NCI-H460 (cell line): ENCODE measurements around the gene FAM3C. TPM values are rescaled to one million over a fixed set of nuclear protein-coding genes. Genes with fewer than 3 reads are reported as not detected.
"Not testable (repeated sequence)": the region's sequence is repeated elsewhere in the genome, so short reads cannot be mapped to it uniquely, and the experiment has no call there.

Experiments
- DNase-seq: peaks from one replicate; pipeline ENCODE4 v3.0.0-alpha.2; 2016; ENCODE audit warnings: low read depth; ENCODE audit errors: extremely low read depth
- total RNA-seq: library from RNA; depleted of rRNA; stranded (reverse); fragments of >200 nt; shearing (Covaris generic); gene quantifications from 2 replicates; pipeline ENCODE4 v1.2.3, GENCODE V29; 2014

Gene FAM3C
- total RNA-seq, 1 experiment from 2014 or later, result 65.3 TPM

DNA sequence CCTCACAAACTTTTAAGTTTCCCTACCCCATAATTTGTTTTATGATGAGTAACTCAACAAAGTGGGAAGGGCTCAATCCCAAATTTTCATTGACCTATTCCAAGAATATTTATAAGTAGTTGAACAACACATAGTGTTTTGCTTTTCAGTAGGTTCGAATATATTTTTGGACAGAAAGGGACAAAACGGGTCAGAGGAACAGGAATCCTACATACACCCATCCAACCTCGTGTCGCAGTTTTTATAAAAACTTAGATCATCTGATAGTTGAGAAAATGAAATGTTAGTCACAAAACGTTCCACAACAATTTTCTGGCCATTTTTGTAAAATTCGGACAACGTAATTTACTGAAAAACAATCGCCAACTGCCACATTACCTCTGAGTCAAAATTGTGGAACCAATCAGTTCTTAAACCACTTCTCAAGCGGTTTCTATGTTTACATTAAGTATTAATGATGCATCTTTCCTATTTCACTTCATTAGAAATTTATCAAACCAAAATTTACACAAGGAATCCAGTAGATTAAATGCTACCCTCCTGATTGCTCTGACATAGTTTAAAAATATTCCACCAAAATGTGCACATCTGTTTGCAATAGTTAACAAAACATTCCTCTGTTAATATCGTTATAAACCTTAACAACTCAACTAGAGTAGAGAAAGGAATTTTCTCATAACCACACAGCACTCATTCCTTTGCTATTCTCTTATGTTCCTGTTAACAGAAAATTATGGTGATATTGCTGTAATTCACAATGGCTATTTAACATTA, 61.0 kb downstream of the FAM3C start:
- DNase-seq, result no peak

- DNase-seq, result no peak
Observed at GRCh38 chr7:121334376-121334775, 61.7 kb downstream of the FAM3C start.

DNA sequence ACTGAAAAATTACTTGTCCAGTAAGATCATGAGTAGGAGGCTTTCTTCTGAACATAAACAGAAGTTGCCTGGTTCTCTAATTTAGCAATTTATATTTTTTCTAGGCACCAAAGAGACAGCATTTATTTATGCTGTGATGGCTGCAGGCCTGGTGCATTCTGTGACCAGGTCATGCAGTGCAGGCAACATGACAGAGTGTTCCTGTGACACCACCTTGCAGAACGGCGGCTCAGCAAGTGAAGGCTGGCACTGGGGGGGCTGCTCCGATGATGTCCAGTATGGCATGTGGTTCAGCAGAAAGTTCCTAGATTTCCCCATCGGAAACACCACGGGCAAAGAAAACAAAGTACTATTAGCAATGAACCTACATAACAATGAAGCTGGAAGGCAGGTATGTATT, 64.5 kb downstream of the FAM3C start:
- DNase-seq, result no peak

DNA sequence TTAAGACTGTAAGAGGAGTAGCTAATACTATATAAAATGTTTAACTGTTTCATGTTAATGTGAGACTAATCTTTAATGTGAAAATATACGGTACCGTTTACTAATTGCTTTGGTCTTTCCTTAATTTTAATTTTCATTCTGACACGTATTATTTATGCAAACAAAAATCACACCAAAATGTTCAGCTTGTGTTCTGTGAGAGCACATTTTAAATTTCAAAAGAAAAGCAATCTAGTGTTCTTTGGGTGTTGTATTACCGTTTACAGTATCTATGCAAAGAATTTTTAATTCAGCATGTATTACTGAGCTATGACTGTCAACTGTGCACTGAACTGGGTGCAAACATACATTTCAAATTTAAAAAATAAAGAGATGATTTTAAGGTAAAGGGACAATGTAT, 65.1 kb downstream of the FAM3C start:
- no peak for DNase-seq

- no peak for DNase-seq
Observed at GRCh38 chr7:121330053-121330833, 65.9 kb downstream of the FAM3C start.

GRCh38 chr7:121329191-121330052, 66.7 kb downstream of the FAM3C start:
- no peak for DNase-seq

- no peak for DNase-seq
Observed at GRCh38 chr7:121328508-121329190, 67.5 kb downstream of the FAM3C start, which contains the start of gene WNT16. TSS of gene WNT16 (plus strand) at chr7:121329000. CDS start at chr7:121329293, 293 bp downstream.

GRCh38 chr7:121327671-121328070, 68.4 kb downstream of the FAM3C start:
- no peak for DNase-seq

DNA sequence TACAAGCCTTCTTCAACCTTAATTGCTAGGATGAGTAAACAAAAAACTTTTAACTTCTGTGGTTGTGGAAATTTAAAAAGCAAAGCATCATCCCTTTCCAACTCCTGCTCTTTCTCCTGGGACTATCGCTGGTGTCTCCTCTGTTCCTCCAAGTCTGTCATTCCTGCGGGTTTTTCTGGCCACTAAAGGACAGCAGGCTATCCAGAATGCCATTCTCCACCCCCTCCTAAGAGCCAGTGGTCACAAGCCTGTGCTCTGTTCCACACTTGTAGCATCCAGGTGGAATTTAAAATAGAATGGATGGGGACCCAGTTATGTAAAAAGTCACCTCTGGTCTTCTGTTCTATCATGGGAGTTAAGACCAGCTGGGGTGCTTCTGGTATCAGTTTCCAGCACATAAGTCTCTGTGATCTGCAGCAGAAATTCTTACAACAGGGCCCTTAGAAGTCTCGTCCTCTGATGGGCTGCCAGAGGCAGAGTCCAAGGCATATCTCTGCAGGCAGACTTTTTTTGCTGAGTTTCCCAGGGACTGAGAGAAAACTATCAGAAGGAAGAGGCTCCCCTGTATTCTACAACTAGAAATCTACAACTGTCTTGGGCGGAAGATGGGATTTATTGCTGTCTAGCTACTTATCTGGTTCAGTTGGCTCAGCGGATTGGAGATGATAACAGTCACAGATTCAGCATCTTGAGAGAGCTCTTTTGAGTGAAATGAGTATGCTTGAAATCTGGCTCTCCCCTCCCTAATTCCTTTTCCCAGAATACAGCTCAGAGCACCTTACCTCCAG, 72.4 kb downstream of the FAM3C start:
- DNase-seq, result no peak

DNA sequence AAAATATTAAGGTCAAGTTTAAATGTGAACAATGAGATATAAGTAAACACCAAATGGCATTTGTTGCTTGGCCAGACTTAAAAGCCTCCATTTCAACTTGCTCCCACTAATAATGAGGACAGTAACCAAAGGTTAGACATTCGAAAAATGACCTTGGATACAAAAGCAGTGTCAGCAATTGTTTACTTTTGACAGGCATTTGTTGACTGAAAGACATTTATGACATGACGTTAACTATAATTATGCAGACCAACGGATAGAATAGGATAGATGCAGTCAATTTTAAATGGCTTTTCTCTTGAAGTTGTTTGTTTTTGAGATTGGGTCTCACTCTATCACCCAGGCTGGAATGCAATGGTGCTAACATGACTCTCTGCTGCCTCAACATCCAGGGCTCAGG, 73.6 kb downstream of the FAM3C start:
- DNase-seq, result no peak

DNA sequence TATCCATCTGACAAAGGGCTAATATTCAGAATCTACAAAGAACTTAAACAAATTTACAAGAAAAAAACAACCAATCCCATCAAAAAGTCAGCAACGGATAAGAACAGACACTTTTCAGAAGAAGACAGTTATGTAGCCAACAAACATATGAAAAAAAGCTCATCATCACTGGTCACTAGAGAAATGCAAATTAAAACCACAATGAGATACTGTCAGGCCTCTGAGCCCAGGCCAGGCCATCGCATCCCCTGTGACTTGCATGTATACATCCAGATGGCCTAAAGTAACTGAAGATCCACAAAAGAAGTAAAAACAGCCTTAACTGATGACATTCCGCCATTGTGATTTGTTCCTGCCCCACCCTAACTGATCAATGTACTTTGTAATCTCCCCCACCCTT, 80.9 kb downstream of the FAM3C start:
- not testable (repeated sequence) for DNase-seq

GRCh38 chr7:121313793-121314676, 82.1 kb downstream of the FAM3C start:
- DNase-seq, result no peak

GRCh38 chr7:121313220-121313792, 82.8 kb downstream of the FAM3C start:
- no peak for DNase-seq

DNA sequence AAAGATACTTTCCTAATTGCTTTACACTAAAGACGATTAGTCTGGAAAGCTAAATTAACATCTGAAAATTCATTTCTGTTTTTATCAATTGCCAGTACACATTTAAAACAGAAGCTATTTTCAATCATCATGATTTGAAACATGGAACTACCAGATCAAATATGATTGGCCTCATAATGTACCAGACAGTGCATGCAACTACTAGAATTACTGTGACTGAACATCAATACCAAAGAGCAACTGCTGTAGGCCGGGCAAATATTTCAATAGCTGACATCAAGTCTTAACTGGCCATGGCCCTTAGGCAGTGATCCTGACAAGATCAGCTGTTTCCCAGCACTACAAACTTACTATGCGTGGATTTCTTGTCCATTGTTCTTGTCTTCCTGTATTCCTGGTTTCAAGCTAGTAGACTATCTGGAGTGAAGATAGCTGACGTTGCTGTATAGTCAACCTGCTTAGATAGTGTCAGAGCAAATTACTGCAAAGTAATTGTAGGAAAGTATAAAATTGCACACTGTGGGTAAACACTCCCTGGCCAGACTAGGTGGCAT, 89.0 kb downstream of the FAM3C start:
- DNase-seq, result no peak

GRCh38 chr7:121306565-121306964, 89.5 kb downstream of the FAM3C start:
- DNase-seq, result no peak

GRCh38 chr7:121305109-121305508, 91.0 kb downstream of the FAM3C start:
- DNase-seq, result no peak

GRCh38 chr7:121304102-121304658, 91.9 kb downstream of the FAM3C start:
- no peak for DNase-seq
